Endothelial cell of umbilical vein (primary cell): ENCODE data around the gene ZSWIM4. TPM values are rescaled to one million over a fixed set of nuclear protein-coding genes. Genes with fewer than 3 reads are reported as not detected.

Source experiments
- BruUV-seq: library from RNA; stranded (reverse); fragments of 400-500 nt; replicated peaks from 2 replicates; lab custom pipeline; 2021; lab: Mats Ljungman, UMichigan
- CTCF ChIA-PET: fragments of 300-600, 350-600 bp; sonication (Branson Sonifier 250); formaldehyde crosslinking; loops from one replicate; lab custom pipeline; 2021; ENCODE audit warnings: antibody characterized with exemption, inconsistent platforms; lab: Charles Lee
- POLR2A ChIA-PET: fragments of 300-600, 350-600 bp; sonication (Branson Sonifier 250); formaldehyde crosslinking; loops from one replicate; lab custom pipeline; 2021; ENCODE audit warnings: antibody characterized with exemption, inconsistent platforms; lab: Charles Lee
- DNase-seq: peaks from one replicate; pipeline ENCODE4 v3.0.0-alpha.2; 2011; ENCODE audit warnings: low read depth, low spot score
- FAIRE-seq: peaks from 2 replicates; lab custom pipeline; 2011; peaks lifted over from hg19 to GRCh38; lab: Jason Lieb, UNC
- H2AFZ ChIP-seq: 2 replicates; pipeline ENCODE4 v1.6.0; 2012; ENCODE audit warnings: low read depth, low read length, control low read depth, inconsistent platforms
- H3K27ac ChIP-seq: 2 replicates; pipeline ENCODE4 v1.5.1; 2011; ENCODE audit warnings: low read depth, mild to moderate bottlenecking, control low read depth, low read length, moderate library complexity; ENCODE audit not compliant: insufficient read depth
- H3K27me3 ChIP-seq, 2 experiments: 2 replicates each; pipeline versions ENCODE4 v1.6.0 to v1.6.1; 2011; ENCODE audit warnings: low read length in 2 of 2, mixed read lengths in 1 of 2; ENCODE audit not compliant: control insufficient read depth in 2 of 2, insufficient read depth in 2 of 2
- H3K36me3 ChIP-seq, 2 experiments: 2 replicates in 1 of 2; 3 replicates in 1 of 2; pipeline ENCODE4 v1.5.1; 2011; ENCODE audit warnings: low read length in 2 of 2, mild to moderate bottlenecking in 1 of 2, moderate library complexity in 1 of 2; ENCODE audit not compliant: control insufficient read depth in 2 of 2, insufficient read depth in 2 of 2; ENCODE audit errors: extremely low read depth in 1 of 2
- H3K4me1 ChIP-seq: 3 replicates; pipeline ENCODE4 v1.5.1; 2011; ENCODE audit warnings: mild to moderate bottlenecking, low read length; ENCODE audit not compliant: control insufficient read depth, insufficient read depth; ENCODE audit errors: extremely low read depth
- H3K4me2 ChIP-seq: 2 replicates; pipeline ENCODE4 v1.6.1; 2011; ENCODE audit warnings: low read length, control low read depth, mixed read lengths; ENCODE audit not compliant: insufficient read depth
- H3K4me3 ChIP-seq, 3 experiments: fragments of 200-600 bp in 1 of 3; sonication (generic), shearing (Covaris generic) in 1 of 3; replicated peaks in 1 of 3; 2 replicates each; pipeline ENCODE4 v1.5.1; 2011 to 2016; ENCODE audit warnings: control low read depth in 3 of 3, low read length in 3 of 3, mild to moderate bottlenecking in 2 of 3, inconsistent platforms in 1 of 3, low read depth in 1 of 3, moderate library complexity in 1 of 3; ENCODE audit not compliant: insufficient read depth in 1 of 3
- H3K79me2 ChIP-seq: 2 replicates; pipeline ENCODE4 v1.6.0; 2012; ENCODE audit warnings: low read length, inconsistent platforms; ENCODE audit not compliant: control insufficient read depth, insufficient read depth
- H3K9ac ChIP-seq: replicated peaks from 2 replicates; pipeline ENCODE3; 2011; ENCODE audit warnings: low read length, control low read depth; ENCODE audit not compliant: insufficient read depth; ENCODE audit errors: extremely low read depth
- H3K9me1 ChIP-seq: replicated peaks from 3 replicates; pipeline ENCODE4 v1.6.0; 2011; ENCODE audit warnings: mild to moderate bottlenecking, low read length; ENCODE audit not compliant: control insufficient read depth, insufficient read depth; ENCODE audit errors: extremely low read depth
- H3K9me3 ChIP-seq: replicated peaks from 2 replicates; pipeline ENCODE4 v1.5.1; 2012; ENCODE audit warnings: low read length, inconsistent platforms; ENCODE audit not compliant: control insufficient read depth, insufficient read depth
- H4K20me1 ChIP-seq: replicated peaks from 2 replicates; pipeline ENCODE3; 2011; ENCODE audit warnings: mild to moderate bottlenecking, low read length; ENCODE audit not compliant: control insufficient read depth, insufficient read depth; ENCODE audit errors: extremely low read depth
- POLR2A ChIP-seq: IDR thresholded peaks from 2 replicates; pipeline ENCODE4 v1.6.1; 2012; ENCODE audit warnings: low read depth, mild to moderate bottlenecking, control low read depth, low read length
- dilution Hi-C: fragments of 300-500 bp; cut with MboI; formaldehyde crosslinking; loops from one replicate; pipeline ENCODE4 v1.15.0; 2019; ENCODE audit warnings: low sequenced_read_pairs; ENCODE audit not compliant: extremely low pct_ligation_motif_present
- intact Hi-C: fragments of 100-400 bp; cut with micrococcal nuclease; formaldehyde crosslinking; loops from one replicate; pipeline ENCODE4 v1.10.0; 2022
- polyA plus RNA-seq, 4 experiments: library from polyadenylated mRNA; depleted of rRNA in 3 of 4; stranded (reverse) in 3 of 4; unstranded in 1 of 4; fragments of >200 nt; gene quantifications; 2 replicates each; pipeline versions ENCODE4 v1.2.1 to v1.2.3, GENCODE V29; 2011 to 2012; ENCODE audit warnings: missing spikeins in 1 of 4
- total RNA-seq: library from RNA; stranded (reverse); gene quantifications from 2 replicates; pipeline ENCODE4 v1.2.3, GENCODE V29; 2021
- TF ChIP-seq, protein P1 (sequence below), 2 donors: IDR thresholded peaks; 1 replicate in 1 of 2; 2 replicates in 1 of 2; pipeline ENCODE4 v1.5.1; 2011; ENCODE audit warnings: low read length in 2 of 2, mild to moderate bottlenecking in 2 of 2, moderate library complexity in 2 of 2, control low read depth in 1 of 2, inconsistent platforms in 1 of 2, low read depth in 1 of 2; ENCODE audit not compliant: insufficient read depth in 1 of 2; ENCODE audit errors: extremely low read depth in 1 of 2

Gene ZSWIM4
- total and polyA plus RNA-seq, 2 donors (not counting 3 experiments of a cell fraction or from before 2014, with no cell fraction given) = 12.7 to 26.6 TPM

DNA sequence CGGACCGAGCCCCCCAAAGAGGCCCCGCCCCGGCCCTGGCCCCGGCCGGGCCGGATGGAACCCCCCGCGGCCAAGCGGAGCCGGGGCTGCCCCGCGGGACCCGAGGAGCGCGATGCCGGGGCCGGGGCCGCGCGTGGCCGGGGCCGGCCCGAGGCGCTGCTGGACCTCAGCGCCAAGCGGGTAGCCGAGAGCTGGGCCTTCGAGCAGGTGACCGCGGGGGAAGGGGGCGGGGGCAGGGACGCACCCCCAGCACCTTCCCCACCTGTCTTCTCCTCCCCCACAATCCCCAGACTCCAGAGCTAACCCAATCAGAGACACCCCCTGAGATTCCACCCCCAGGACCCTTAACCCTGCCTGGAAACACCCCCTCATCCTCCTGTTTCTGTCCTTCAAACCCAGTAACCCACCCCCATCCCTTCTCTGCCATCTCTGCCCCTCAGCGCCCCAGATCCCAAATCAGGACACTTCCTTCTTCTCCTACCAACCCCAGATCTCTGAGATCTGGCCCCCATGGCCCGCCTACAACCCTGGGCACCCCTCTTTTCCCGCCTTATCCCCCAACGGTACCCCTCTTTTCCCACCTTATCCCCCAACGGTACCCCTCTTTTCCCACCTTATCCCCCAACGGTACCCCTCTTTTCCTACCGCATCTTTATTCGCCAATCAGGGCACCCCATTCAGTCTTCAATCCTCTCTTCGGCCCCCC is 505 bp downstream of the ZSWIM4 start:
- DNase-seq (peak; percentile 25), FAIRE-seq (no peak)
- Histone ChIP-seq H3K9ac (peak overlapping the region; percentile 91), H3K4me1 (peaks cover 20% of the 10 kb centered on the region), H3K4me2 (peak overlapping the region; percentile 96), H3K9me1 (no peaks in the 10 kb centered on the region), H3K79me2 (peaks cover 10% of the 10 kb centered on the region), H3K27me3 (no peaks in the 10 kb centered on the region), H3K4me3 (peak overlapping the region; percentile 72 to 97 (median 87)), H3K27ac (peak overlapping the region; percentile 79), H4K20me1 (no peaks in the 10 kb centered on the region), H2AFZ (peak overlapping the region; percentile 47), H3K36me3 (no peaks in the 10 kb centered on the region), H3K9me3 (no peaks in the 10 kb centered on the region)
- ChIA-PET POLR2A (interaction anchor here (0.7 to 2.3 kb wide), 6 partner anchors 8 to 48 kb away, joined by 4 to 14 read pairs (median 6); partner anchors contain the start of gene C19orf53), CTCF (interaction anchor here (1.0 to 5.7 kb wide), 10 partner anchors 8 to 67 kb away, joined by 3 to 48 read pairs (median 6); partner anchors contain the start of genes C19orf53 and MRI1)
- intact Hi-C loops (loop anchor here (1.0 to 2.0 kb wide), 4 partner anchors 8 to 67 kb away; partner anchors contain the start of gene C19orf53), dilution Hi-C loops (no loop called here)
- no TSS peak for BruUV-seq
- TF ChIP-seq, protein P1, sequence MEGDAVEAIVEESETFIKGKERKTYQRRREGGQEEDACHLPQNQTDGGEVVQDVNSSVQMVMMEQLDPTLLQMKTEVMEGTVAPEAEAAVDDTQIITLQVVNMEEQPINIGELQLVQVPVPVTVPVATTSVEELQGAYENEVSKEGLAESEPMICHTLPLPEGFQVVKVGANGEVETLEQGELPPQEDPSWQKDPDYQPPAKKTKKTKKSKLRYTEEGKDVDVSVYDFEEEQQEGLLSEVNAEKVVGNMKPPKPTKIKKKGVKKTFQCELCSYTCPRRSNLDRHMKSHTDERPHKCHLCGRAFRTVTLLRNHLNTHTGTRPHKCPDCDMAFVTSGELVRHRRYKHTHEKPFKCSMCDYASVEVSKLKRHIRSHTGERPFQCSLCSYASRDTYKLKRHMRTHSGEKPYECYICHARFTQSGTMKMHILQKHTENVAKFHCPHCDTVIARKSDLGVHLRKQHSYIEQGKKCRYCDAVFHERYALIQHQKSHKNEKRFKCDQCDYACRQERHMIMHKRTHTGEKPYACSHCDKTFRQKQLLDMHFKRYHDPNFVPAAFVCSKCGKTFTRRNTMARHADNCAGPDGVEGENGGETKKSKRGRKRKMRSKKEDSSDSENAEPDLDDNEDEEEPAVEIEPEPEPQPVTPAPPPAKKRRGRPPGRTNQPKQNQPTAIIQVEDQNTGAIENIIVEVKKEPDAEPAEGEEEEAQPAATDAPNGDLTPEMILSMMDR (IDR thresholded peaks at IDR 0.05; ENCODE audit: extremely low read depth in 1 of 2, insufficient read depth in 1 of 2, low read depth in 1 of 2, low read length in 2 of 2) = no peak
- TF ChIP-seq POLR2A = peak; percentile 51
